Type B pancreatic cell (in vitro differentiated cells): Measurements from ENCODE around the gene ADAMTS9. TPM values are rescaled to one million over a fixed set of nuclear protein-coding genes. Genes with fewer than 3 reads are reported as not detected.

ENCODE experiments used
- DNase-seq: peaks from one replicate; pipeline ENCODE4 v3.0.0; 2021; ENCODE audit warnings: mixed read lengths; ENCODE audit not compliant: unreplicated experiment; ENCODE audit errors: extremely low spot score
- H3K27ac Mint-ChIP-seq: 2 replicates; pipeline ENCODE4 v1.8.0; 2021; ENCODE audit warnings: mild to moderate bottlenecking, mixed read lengths
- H3K27me3 Mint-ChIP-seq: 2 replicates; pipeline ENCODE4 v1.8.0; 2021; ENCODE audit warnings: mixed read lengths
- H3K36me3 Mint-ChIP-seq: 2 replicates; pipeline ENCODE4 v1.8.0; 2021; ENCODE audit warnings: mixed read lengths
- H3K4me1 Mint-ChIP-seq: one replicate; pipeline ENCODE4 v1.8.0; 2021; ENCODE audit warnings: mixed read lengths; ENCODE audit not compliant: unreplicated experiment
- H3K4me3 Mint-ChIP-seq: 2 replicates; pipeline ENCODE4 v1.8.0; 2021; ENCODE audit warnings: mild to moderate bottlenecking, mixed read lengths
- H3K9me3 Mint-ChIP-seq: 2 replicates; pipeline ENCODE4 v1.8.0; 2021; ENCODE audit warnings: mixed read lengths
- CTCF ChIP-seq: fragments of 200-600 bp; sonication (generic); conservative IDR thresholded peaks from 2 replicates; pipeline ENCODE4 v1.5.0; 2021; ENCODE audit warnings: antibody characterized with exemption, mild to moderate bottlenecking
- total RNA-seq: library from RNA; stranded (reverse); gene quantifications from 2 replicates; pipeline ENCODE4 v1.2.1, GENCODE V29; 2021; ENCODE audit warnings: low replicate concordance

Gene ADAMTS9
- total RNA-seq, 1 donor from 2014 or later = 34.9 TPM

- Mint-ChIP-seq H3K9me3 (peaks cover 8% of the 10 kb centered on the region), H3K4me1 (peaks cover 11% of the 10 kb centered on the region), H3K27ac (no peak overlapping the region), H3K36me3 (peaks cover 45% of the 10 kb centered on the region), H3K27me3 (no peaks in the 10 kb centered on the region), H3K4me3 (no peak overlapping the region)
- no peak for TF ChIP-seq CTCF
- DNase-seq = no peak
These were observed 62.4 kb downstream of the ADAMTS9 start for GRCh38 chr3:64625381-64625780.

DNA sequence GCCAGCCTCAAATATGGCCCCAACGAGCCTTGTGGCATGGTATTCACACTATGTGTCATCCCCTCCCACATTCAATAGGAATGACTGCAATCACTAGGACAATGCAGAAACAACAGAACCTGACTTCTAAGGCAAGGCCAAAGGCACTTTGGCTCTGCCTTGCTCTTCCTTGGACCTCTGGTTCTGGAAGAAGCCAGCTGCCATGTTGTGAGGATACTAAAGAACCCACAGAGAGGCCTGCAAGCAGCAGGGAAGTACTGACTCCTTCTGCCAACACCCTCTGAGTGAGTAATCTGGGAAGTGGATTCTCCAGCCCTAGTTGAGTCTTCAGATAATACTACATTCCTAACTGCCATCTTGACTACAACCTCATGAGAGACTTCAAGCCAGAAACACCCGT lies 64.7 kb downstream of the ADAMTS9 start:
- no peak for TF ChIP-seq CTCF
- peaks cover 46% of the 10 kb centered on the region for H3K36me3 Mint-ChIP-seq
- no peak for DNase-seq
- H3K4me1 Mint-ChIP-seq = peaks cover 11% of the 10 kb centered on the region
- H3K9me3 Mint-ChIP-seq = peaks cover 14% of the 10 kb centered on the region
- H3K4me3 Mint-ChIP-seq = no peak overlapping the region
- no peaks in the 10 kb centered on the region for H3K27me3 Mint-ChIP-seq
- no peak overlapping the region for H3K27ac Mint-ChIP-seq

- no peaks in the 10 kb centered on the region for H3K4me1 Mint-ChIP-seq
- no peak for DNase-seq
- H3K36me3 Mint-ChIP-seq = peaks cover 42% of the 10 kb centered on the region
- no peak overlapping the region for H3K27ac Mint-ChIP-seq
- no peak for TF ChIP-seq CTCF
- H3K9me3 Mint-ChIP-seq = peaks cover 9% of the 10 kb centered on the region
- H3K27me3 Mint-ChIP-seq = no peaks in the 10 kb centered on the region
- no peak overlapping the region for H3K4me3 Mint-ChIP-seq
These were observed 65.9 kb downstream of the ADAMTS9 start for GRCh38 chr3:64621726-64622395.

DNA sequence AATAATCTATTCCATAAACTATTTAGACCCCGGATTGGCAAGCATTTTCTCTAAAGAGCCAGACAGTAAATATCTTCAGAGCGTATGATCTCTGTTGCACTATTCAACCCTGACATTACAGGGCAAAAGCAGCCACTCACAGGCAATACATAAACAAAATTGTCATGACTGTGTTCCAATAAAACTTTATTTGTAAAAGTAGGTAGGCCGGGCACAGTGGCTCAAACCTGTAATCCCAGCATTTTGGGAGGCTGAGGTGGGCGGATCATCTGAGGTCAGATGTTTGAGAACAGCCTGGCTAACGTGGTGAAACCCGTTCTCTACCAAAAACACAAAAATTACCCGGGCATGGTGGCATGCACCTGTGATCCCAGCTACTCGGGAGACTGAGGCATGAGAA lies 66.5 kb downstream of the ADAMTS9 start:
- Mint-ChIP-seq H3K36me3 (peaks cover 44% of the 10 kb centered on the region), H3K27me3 (no peaks in the 10 kb centered on the region), H3K9me3 (peaks cover 9% of the 10 kb centered on the region), H3K4me3 (no peak overlapping the region), H3K4me1 (no peaks in the 10 kb centered on the region), H3K27ac (no peak overlapping the region)
- no peak for DNase-seq
- no peak for TF ChIP-seq CTCF

DNA sequence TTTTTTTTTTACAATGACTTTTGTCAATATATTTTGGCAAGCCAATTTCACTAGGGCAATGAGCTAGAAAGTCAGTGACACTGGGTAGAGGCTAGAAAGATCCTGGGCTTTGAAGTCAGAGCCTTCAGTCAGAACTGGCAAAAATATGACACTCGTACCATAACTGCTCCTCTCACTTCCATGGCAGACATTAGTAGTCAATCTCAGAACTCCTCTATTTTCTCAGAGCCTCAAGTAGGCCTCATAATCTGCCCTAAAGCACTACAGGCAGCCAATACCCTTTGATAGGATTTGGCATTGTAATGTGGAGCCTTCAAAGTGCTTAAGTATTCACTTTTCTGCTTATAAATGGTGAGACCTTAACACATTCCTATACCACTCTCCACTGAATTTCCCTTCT lies 67.8 kb downstream of the ADAMTS9 start:
- no peak overlapping the region for H3K4me3 Mint-ChIP-seq
- H3K4me1 Mint-ChIP-seq = no peaks in the 10 kb centered on the region
- TF ChIP-seq CTCF = no peak
- H3K27ac Mint-ChIP-seq = no peak overlapping the region
- no peak for DNase-seq
- peaks cover 51% of the 10 kb centered on the region for H3K36me3 Mint-ChIP-seq
- H3K27me3 Mint-ChIP-seq = no peaks in the 10 kb centered on the region
- peaks cover 9% of the 10 kb centered on the region for H3K9me3 Mint-ChIP-seq

- peaks cover 49% of the 10 kb centered on the region for H3K36me3 Mint-ChIP-seq
- DNase-seq = no peak
- TF ChIP-seq CTCF = no peak
- H3K27ac Mint-ChIP-seq = no peak overlapping the region
- peaks cover 2% of the 10 kb centered on the region for H3K4me1 Mint-ChIP-seq
- peaks cover 9% of the 10 kb centered on the region for H3K9me3 Mint-ChIP-seq
- no peaks in the 10 kb centered on the region for H3K27me3 Mint-ChIP-seq
- H3K4me3 Mint-ChIP-seq = no peak overlapping the region
These were observed 68.6 kb downstream of the ADAMTS9 start for GRCh38 chr3:64619216-64619615.
